Measurements from ENCODE around the gene CLCN6.

CLCN6 gene

DNA sequence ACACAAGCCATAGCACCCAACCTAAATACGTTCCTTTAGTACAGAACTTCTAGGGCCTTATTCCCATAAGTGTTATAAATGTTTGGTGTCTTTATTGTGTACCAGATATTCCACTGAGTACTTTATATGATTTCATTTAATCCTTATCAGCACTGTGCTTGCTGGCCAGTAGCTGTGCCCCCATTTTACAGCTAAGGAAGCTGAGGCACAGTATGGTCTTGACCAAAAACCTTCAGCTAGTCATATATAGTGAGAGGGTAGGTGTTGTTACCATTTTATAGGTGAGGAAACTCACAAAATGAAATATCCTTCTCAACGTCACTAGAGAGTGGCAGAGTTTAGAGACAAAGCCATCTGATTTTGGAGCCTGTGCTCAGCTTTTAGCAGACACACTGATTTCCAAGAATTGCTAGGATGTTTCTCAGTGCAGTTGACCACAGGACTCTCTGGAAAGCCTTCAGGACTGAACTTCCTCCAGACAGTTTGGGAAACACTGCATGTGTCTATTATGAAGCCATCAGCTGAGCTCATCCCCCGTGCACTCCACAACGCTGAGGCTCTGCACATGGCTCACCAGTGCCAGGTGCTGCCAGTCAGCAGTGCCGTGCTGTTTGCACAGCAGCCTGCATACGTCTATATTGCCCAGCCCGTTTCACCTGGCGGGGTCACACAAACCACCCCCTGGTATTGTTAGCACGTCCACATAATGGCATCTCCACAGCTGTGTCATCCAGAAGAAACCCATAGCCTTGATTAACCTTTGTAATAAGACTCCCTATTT lies 26.1 kb downstream of the CLCN6 start:
- no peak for DNase-seq (ENCODE audit: low spot score)

- no peak for DNase-seq (ENCODE audit: low spot score)
These were observed 27.5 kb downstream of the CLCN6 start for GRCh38 chr1:11833497-11833896.

- DNase-seq (ENCODE audit: low spot score), result no peak
These were observed 27.9 kb downstream of the CLCN6 start for GRCh38 chr1:11833900-11834299.

- DNase-seq (ENCODE audit: low spot score), result no peak
These were observed 29.6 kb downstream of the CLCN6 start for GRCh38 chr1:11835441-11836225.

DNA sequence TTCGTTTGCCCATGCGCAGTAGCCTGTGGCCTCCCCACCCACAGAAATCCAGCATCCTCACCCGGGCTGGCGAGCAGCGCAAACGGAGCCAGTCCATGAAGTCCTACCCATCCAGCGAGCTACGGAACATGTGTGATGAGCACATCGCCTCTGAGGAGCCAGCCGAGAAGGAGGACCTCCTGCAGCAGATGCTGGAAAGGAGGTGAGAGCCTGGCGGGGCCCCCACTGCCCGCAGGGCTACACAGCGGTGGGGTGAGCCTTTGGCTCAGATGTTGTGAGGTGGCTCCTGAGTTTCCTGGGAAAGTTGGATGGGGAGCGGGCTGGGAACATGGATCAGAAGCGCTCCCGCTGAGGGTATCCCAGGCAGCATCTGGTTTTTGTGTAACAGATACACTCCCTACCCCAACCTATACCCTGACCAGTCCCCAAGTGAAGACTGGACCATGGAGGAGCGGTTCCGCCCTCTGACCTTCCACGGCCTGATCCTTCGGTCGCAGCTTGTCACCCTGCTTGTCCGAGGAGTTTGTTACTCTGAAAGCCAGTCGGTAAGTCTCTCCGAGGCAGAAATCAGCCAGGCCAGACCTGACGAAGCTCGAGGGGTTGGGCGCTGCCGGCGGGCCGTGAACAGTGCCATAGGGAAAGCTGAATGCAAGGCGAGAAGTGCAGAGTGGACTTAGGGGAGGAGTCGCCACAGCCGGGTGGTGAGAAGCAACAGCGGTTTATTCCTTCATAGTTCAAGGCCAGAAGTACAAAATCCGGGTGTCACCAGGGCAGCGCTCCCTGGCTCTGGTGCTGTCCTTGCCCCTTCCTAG lies 31.2 kb downstream of the CLCN6 start:
- DNase-seq (ENCODE audit: low spot score), result no peak

DNA sequence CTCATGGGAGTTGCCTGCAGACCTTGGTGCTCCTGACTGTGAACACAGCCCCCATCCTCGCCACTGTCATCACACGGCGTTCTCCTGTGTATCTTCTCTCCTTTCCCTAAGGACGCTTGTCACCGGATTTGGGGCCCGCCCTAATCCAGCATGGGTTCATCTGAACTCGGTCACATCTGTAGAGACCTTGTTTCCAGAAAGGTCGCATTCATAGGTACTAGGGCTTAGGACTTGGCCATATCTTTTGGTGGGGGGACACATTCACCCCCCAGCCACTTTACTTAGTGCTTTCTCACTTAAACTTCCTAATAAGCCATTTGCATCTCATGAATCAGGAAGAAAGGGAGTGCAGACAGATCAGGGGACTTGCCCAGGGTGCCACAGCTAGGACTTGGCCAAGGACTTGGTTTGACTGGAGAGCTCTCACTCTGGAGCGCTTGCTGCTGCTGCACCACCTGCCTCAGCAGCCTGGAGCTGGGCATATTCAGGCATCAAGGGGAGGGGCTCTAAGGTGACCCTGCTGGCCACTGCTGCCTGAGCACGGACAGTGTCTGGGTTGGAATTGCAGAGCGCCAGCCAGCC lies 31.9 kb downstream of the CLCN6 start:
- no peak for DNase-seq (ENCODE audit: low spot score)

DNA sequence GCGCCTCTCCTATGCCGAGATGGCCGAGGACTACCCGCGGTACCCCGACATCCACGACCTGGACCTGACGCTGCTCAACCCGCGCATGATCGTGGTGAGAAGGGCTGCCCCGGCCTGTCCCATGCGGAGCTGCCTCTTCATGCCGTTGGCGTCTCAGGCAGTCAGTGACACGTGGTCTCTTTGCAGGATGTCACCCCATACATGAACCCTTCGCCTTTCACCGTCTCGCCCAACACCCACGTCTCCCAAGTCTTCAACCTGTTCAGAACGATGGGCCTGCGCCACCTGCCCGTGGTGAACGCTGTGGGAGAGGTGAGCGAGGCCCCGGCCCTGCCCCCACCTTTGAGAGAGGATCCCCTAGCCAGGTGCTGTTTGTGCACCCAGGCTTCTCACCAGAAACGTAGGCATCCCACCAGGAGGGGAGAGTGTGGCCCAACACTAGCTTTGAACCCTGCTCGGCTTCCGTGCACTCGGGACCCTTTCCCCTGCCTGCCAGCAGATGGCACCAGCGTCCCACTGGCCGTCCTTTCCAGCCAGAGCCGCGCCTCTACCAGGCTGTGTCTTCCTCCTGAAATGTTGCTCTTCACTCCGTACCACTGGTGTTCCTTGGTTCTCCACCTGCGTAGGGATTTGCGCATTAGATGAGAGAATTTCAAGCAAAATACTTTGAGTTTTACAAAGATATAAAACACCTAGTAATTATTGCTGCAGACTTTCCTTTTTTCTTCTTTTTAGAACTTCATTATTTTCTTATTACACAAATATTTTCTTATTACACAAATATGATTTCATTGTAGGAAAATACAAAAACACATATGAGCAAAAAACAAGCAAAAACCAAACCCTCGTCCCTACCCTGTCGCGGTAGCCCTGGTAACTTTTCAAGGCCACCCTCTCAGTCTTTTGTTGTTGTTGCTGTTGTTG lies 32.6 kb downstream of the CLCN6 start:
- DNase-seq (ENCODE audit: low spot score), result peak; percentile 91

GRCh38 chr1:11839727-11840705 lies 34.0 kb downstream of the CLCN6 start:
- DNase-seq (ENCODE audit: low spot score), result no peak

DNA sequence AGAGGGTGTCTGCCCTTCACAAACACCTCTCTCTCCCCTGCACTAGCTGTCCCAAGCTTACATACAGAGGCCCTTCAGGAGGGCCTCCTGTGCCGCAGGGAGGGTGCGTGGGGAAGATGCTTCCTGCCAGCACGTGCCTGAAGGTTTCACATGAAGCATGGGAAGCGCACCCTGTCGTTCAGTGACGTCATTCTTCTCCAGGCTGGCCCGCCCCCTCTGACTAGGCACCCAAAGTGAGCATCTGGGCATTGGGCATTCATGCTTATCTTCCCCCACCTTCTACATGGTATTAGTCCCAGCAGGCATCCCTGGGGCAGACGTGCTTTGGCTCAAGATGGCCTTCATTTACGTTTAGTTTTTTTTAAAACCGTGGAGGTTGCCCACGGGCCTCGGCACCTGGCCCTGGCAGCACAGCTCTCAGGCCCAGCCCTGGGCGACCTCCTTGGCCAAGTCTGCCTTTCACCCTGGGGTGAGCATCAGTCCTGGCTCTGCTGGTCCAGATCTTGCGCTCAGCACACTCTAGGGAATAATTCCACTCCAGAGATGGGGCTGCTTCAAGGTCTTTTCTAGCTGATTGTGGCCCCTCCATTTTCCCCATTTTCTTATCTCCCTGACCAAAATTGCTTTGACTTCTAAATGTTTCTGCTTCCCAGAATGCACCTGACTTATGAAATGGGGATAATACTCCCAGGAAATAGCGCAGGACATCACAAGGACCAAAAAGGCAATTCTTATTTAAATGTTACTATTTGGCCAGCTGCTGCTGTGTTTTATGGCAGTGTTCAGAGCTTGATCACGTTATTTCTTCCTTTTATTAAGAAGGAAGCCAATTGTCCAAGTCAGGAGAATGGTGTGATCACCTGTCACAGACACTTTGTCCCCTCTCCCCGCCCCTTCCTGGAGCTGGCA lies 35.5 kb downstream of the CLCN6 start:
- peak; percentile 59 for DNase-seq (ENCODE audit: low spot score)

DNA sequence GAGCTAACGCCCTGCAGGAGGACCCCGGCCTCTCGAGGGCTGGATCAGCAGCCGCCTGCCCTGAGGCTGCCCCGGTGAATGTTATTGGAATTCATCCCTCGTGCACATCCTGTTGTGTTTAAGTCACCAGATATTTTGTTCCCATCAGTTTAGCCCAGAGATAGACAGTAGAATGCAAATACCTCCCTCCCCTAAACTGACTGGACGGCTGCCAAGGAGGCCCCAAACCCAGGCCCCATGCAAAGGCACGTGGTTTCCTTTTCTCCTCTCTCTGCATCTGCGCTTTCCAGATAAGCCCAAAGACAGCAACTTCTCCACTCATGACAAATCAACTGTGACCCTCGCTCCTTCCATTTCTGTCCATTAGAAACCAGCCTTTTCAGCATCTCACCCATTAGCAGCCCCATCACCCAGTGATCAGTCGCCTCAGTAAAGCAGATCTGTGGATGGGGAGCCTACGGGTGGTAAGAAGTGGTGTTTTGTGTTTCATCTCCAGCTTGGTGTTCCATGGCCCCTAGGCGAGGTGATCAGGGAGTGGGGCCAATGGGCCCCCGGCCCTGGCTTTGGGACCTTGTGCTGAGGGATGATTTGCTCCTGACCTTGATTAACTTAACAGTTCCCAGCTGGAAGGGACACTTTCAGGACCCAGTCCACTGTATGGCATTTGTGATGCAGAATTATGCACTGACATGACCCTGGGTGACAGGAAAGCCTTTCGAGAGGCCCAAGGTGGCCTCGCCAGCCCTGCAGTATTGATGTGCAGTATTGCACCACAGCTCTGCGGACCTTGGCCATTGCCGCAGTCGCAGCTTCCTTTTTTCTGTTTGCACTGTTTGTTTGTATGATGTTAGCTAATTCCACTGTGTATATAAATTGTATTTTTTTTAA lies 36.4 kb downstream of the CLCN6 start:
- DNase-seq (ENCODE audit: low spot score), result no peak

- DNase-seq (ENCODE audit: low spot score), result peak; percentile 80
These were observed 39.8 kb downstream of the CLCN6 start for GRCh38 chr1:11845641-11846335.

- DNase-seq (ENCODE audit: low spot score), result peak; percentile 74
These were observed 41.8 kb downstream of the CLCN6 start, which contains the start of gene NPPA for GRCh38 chr1:11847667-11848372. Gene NPPA (minus strand): TSS chr1:11847783. CDS start chr1:11847684, 99 bp downstream.

DNA sequence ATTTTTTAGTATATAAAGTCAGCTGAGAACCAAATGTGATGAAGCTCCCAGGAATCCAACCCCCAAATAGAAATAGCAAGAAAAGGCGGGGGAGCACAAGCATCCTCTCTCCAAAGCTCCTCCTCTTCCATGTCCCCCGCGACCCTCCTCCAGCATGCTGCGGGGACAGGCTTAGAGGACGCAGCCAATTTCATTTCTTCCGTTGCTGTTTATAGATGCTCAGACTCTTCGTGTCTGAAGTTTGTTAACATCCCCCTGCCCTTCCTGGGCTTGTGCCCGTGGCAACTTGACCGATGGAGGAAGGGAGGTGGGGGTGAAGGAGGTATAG lies 42.3 kb downstream of the CLCN6 start:
- no peak for DNase-seq (ENCODE audit: low spot score)

GRCh38 chr1:11850156-11850555 lies 44.2 kb downstream of the CLCN6 start:
- DNase-seq (ENCODE audit: low spot score), result no peak

DNA sequence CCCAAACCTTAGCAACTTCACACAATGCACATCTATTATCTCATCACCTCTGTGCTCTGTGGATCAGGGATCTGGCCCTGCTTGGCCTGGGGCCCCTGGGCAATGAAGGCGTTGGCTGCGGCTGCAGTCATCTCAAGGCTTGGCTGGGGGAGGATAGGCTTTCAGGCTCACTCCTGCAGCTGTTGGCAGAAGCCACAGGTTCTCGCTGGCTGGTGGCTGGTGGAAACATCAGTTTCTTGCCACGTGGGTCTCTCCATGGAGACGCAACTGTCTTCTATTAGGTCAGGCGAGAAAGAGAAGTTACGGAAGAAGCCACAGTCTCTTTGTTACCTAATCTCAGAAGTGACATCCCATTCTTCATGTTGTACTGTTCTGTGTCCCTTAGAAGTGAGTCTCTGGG lies 45.2 kb downstream of the CLCN6 start:
- DNase-seq (ENCODE audit: low spot score), result no peak

DNA sequence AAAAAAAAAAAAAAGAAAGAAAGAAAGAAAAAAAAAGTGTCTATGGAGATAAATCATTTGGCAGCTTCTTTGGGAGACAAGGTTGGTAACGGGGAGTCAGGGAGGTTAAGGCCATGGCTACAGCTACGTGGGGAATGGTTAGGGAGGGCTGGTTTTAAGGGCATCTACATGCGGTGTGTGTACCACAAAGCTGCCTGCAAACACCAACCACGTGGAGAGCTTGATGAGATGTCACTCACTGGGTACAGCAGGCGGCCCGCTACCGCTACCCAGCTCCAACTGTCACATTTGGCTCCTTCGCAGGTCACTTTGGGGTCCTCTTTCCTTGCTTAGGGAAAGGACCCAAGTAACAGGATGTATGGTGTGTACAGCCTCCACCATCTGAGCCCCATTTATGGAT lies 48.5 kb downstream of the CLCN6 start:
- no peak for DNase-seq (ENCODE audit: low spot score)

GRCh38 chr1:11855430-11855829 lies 49.4 kb downstream of the CLCN6 start:
- no peak for DNase-seq (ENCODE audit: low spot score)

All from D341Med (cell line).